GM19452 (cell line): ENCODE measurements around the gene GIGYF2.

Experiments
- ATAC-seq: cut with Tn5 transposase; IDR thresholded peaks from one replicate; pipeline ENCODE4 v1.9.1; 2021; ENCODE audit not compliant: unreplicated experiment

GIGYF2 gene

DNA sequence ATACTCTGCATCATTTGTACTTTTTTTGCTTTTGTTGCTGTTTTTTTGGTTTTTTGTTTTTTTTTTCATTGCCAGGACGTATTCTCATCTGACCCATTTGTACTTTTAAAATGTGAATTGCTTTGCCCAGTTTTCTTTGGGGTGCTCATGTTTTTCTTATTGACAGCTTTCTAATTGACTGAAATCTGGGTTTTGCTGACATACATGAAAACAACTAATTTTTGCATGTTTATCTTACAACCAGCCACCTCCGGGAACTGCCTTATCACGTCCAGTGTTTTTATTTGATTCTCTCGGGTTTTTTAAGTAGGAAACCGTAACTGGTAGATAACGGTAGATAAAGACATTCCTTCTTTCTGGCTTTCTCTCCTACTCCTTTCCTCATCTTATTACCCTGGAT is 211.6 kb downstream of the GIGYF2 start:
- ATAC-seq: no peak
